ENCODE measurements around the gene ZNF592. TPM values are rescaled to one million over a fixed set of nuclear protein-coding genes. Genes with fewer than 3 reads are reported as not detected.
A peak's percentile ranks its signal among the peaks of the same experiment; 100 is the strongest.

ZNF592 gene
- total RNA-seq, 2 experiments from 2014 or later: 18.1 to 18.3 TPM

DNA sequence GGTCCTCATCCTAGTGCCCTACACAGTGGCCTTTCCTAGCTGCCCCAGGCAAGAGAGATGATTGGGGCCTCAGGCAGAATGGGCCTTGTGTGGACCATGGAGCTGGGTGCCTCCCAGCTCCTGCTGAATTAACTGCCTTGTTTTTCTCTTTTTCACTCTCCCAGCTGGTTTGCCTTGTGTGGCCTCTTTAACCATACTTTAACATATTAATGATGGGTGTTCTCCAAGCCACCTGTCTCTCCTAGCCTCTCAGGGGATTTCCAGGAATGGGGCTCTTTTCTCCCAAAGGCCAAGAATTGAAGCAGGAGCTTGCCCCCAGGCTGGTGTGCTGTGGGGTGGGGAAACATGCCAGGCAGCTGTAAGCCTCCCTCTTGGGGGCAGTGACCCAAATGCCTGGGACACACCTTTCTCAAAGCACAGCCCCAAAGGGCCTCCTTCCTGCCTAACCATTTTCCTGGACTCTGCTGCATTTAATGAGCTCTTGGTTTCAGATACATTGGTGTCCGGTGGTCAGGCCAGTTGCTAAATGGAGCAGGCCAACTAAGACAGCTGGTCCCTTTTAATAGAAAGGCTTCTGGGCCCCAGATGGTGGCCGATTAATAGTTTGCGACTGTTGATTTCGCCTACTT is 74.4 kb downstream of the ZNF592 start:
- Mint-ChIP-seq H3K27ac (no peak overlapping the region), H3K4me3 (no peak overlapping the region), H3K27me3 (peaks cover 2% of the 10 kb centered on the region), H3K9me3 (no peaks in the 10 kb centered on the region), H3K36me3 (ENCODE audit: low read depth) (no peaks in the 10 kb centered on the region), H3K4me1 (ENCODE audit: low read depth) (peaks cover 5% of the 10 kb centered on the region)
- TF ChIP-seq CTCF (IDR thresholded peaks at IDR 0.05): no peak
- no peak for DNase-seq
- ATAC-seq: no peak
- POLR2A ChIA-PET: interaction anchor here (0.6 to 1.3 kb wide), 3 partner anchors 12 to 96 kb away, joined by 3 to 7 read pairs (median 4); no protein-coding TSS in a partner anchor
- intact Hi-C loops (cut with micrococcal nuclease): no loop called here
- CTCF ChIA-PET: interaction anchor here (1.0 to 3.2 kb wide), 4 partner anchors 11 to 223 kb away, joined by 3 to 14 read pairs (median 8); no protein-coding TSS in a partner anchor

DNA sequence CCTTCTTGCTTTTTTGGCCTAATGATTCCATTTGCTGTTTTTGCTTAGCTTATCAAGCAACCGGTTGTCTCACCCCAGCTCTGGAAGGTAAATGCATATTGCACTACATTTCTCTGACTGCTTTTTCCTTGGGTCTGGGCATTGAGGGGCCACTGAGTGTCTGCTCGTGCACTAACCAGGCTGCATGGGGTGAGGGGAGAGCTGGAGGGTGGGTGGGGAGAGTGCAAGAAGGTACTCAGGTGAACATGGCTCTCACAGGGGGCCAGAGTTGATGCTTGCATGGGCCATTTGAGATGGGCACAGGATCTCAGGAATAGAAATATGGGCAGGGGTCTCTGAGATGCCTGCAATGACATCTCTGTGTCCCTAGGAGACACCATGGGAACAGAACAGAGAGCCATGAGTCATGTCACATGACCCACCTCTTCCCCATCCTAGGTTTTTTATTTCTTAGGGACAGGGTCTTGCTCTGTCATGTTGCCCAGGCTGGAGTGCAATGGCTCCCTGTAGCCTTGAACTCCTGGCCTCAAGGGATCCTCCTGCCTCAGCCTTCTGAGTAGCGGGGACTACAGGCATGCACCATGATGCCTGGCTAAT is 75.0 kb downstream of the ZNF592 start:
- no peak overlapping the region for H3K4me3 Mint-ChIP-seq
- ChIA-PET CTCF (interaction anchor here (1.5 to 3.2 kb wide), 3 partner anchors 10 to 105 kb away, joined by 6 to 14 read pairs (median 9); no protein-coding TSS in a partner anchor), POLR2A (interaction anchor here (0.6 kb wide), 1 partner anchor 97 kb away, joined by 7 read pairs; no protein-coding TSS in a partner anchor)
- DNase-seq (no peak), ATAC-seq (no peak)
- no peaks in the 10 kb centered on the region for H3K36me3 Mint-ChIP-seq (ENCODE audit: low read depth)
- no peak for TF ChIP-seq CTCF (IDR thresholded peaks at IDR 0.05)
- no peak overlapping the region for H3K27ac Mint-ChIP-seq
- intact Hi-C loops (cut with micrococcal nuclease): no loop called here
- H3K4me1 Mint-ChIP-seq (ENCODE audit: low read depth): peaks cover under 1% of the 10 kb centered on the region
- no peaks in the 10 kb centered on the region for H3K27me3 Mint-ChIP-seq
- no peaks in the 10 kb centered on the region for H3K9me3 Mint-ChIP-seq

- Mint-ChIP-seq H3K27ac (no peak overlapping the region), H3K9me3 (no peaks in the 10 kb centered on the region), H3K4me3 (no peak overlapping the region), H3K27me3 (no peaks in the 10 kb centered on the region), H3K36me3 (ENCODE audit: low read depth) (no peaks in the 10 kb centered on the region), H3K4me1 (ENCODE audit: low read depth) (no peaks in the 10 kb centered on the region)
- TF ChIP-seq CTCF (IDR thresholded peaks at IDR 0.05): no peak
- POLR2A ChIA-PET: no interaction called here
- DNase-seq (no peak), ATAC-seq (no peak)
- intact Hi-C loops (cut with micrococcal nuclease): no loop called here
- CTCF ChIA-PET: interaction anchor here (3.2 kb wide), 1 partner anchor 104 kb away, joined by 14 read pairs; no protein-coding TSS in a partner anchor
Observed at GRCh38 chr15:84824260-84825007, 76.0 kb downstream of the ZNF592 start.

DNA sequence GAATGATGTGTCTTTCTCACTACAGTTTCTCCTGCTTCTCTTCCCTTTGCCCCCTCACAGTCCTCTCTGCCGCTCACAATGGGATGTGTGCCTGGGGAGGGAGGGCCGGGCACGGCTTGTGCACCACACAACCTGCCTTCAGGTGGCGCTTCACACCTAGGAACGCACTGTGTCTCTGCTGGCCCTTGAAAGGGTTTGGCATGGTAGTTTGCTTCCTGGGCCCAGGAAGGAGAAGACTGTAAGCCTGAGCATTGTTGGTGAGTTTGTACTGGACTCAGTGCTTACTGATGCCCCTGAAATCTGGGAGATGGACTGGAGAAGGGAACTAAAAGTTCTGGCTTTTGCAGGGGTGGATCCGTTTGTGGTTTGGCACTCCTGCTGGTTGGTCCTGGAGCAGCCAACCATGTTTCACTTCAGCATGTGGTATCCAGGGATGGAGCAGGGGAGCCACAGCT is 78.0 kb downstream of the ZNF592 start:
- POLR2A ChIA-PET: no interaction called here
- Mint-ChIP-seq H3K4me3 (no peak overlapping the region), H3K27me3 (no peaks in the 10 kb centered on the region), H3K4me1 (ENCODE audit: low read depth) (no peaks in the 10 kb centered on the region), H3K27ac (no peak overlapping the region), H3K36me3 (ENCODE audit: low read depth) (no peaks in the 10 kb centered on the region), H3K9me3 (no peaks in the 10 kb centered on the region)
- DNase-seq (peak; percentile 52), ATAC-seq (peak; percentile 62)
- no peak for TF ChIP-seq CTCF (IDR thresholded peaks at IDR 0.05)
- CTCF ChIA-PET: interaction anchor here (3.2 kb wide), 1 partner anchor 102 kb away, joined by 14 read pairs; no protein-coding TSS in a partner anchor
- intact Hi-C loops (cut with micrococcal nuclease): no loop called here
